WTC11 (cell line): ENCODE results near the gene MYOZ3.

Source experiments
- CREM ChIP-seq: sonication (generic); formaldehyde crosslinking; IDR thresholded peaks from 2 replicates; pipeline ENCODE4 v1.8.1; 2022; ENCODE audit warnings: mild to moderate bottlenecking, missing genetic modification reagents, moderate library complexity
- CTCF ChIP-seq: fragments of 200-600 bp; IDR thresholded peaks from 2 replicates; pipeline ENCODE4 v1.8.0; 2022; ENCODE audit warnings: antibody characterized with exemption
- GTF2I ChIP-seq: fragments of 250-450 bp; sonication (Bioruptor Pico); conservative IDR thresholded peaks from 2 replicates; pipeline ENCODE4 v1.4.0; 2021; ENCODE audit warnings: mild to moderate bottlenecking
- IRF1 ChIP-seq: sonication (generic); formaldehyde crosslinking; IDR thresholded peaks from 2 replicates; pipeline ENCODE4 v1.8.0; 2023; ENCODE audit warnings: missing genetic modification reagents
- NR1H2 ChIP-seq: sonication (generic); formaldehyde crosslinking; IDR thresholded peaks from 2 replicates; pipeline ENCODE4 v1.9.0; 2021; ENCODE audit warnings: mild to moderate bottlenecking, moderate library complexity, missing genetic modification reagents
- USF2 ChIP-seq: sonication (generic); formaldehyde crosslinking; IDR thresholded peaks from 2 replicates; pipeline ENCODE4 v1.8.1; 2023; ENCODE audit warnings: mild to moderate bottlenecking, missing genetic modification reagents, moderate library complexity
- ZBTB21 ChIP-seq: sonication (generic); formaldehyde crosslinking; IDR thresholded peaks from 2 replicates; pipeline ENCODE4 v1.8.1; 2023; ENCODE audit warnings: mild to moderate bottlenecking, missing genetic modification reagents, borderline replicate concordance
- ZNF138 ChIP-seq: sonication (generic); formaldehyde crosslinking; conservative IDR thresholded peaks from 2 replicates; pipeline ENCODE4 v1.8.1; 2022; ENCODE audit warnings: mild to moderate bottlenecking, moderate library complexity, missing genetic modification reagents
- ZNF396 ChIP-seq: fragments of 250-450 bp; sonication (Bioruptor Pico); IDR thresholded peaks from 2 replicates; pipeline ENCODE4 v1.8.0; 2021; ENCODE audit warnings: mild to moderate bottlenecking, moderate library complexity, borderline replicate concordance
- ZNF423 ChIP-seq: fragments of 250-450 bp; sonication (Bioruptor Pico); IDR thresholded peaks from 2 replicates; pipeline ENCODE4 v2.1.2; 2022; ENCODE audit warnings: mild to moderate bottlenecking, moderate library complexity
- ZSCAN18 ChIP-seq: fragments of 250-450 bp; sonication (Bioruptor Pico); IDR thresholded peaks from 2 replicates; pipeline ENCODE4 v2.1.2; 2022; ENCODE audit warnings: mild to moderate bottlenecking, moderate library complexity

- no peak for TF ChIP-seq NR1H2 (CRISPR knock-in tag)
- no peak for TF ChIP-seq CTCF
- TF ChIP-seq USF2 (CRISPR knock-in tag), result no peak
- TF ChIP-seq ZNF138 (CRISPR knock-in tag), result no peak
- TF ChIP-seq GTF2I (CRISPR knock-in tag), result no peak
- no peak for TF ChIP-seq ZNF396 (CRISPR knock-in tag)
- no peak for TF ChIP-seq IRF1
- no peak for TF ChIP-seq ZBTB21
- no peak for TF ChIP-seq CREM (CRISPR knock-in tag)
- no peak for TF ChIP-seq ZSCAN18 (CRISPR knock-in tag)
- TF ChIP-seq ZNF423, result no peak
Measured at GRCh38 chr5:150663936-150664335, 2.9 kb downstream of the MYOZ3 start.
